Measurements from ENCODE around the gene HIGD1C. TPM values are rescaled to one million over a fixed set of nuclear protein-coding genes. Genes with fewer than 3 reads are reported as not detected.

Gene HIGD1C
- total RNA-seq, 1 experiment from 2014 or later, result not detected

GRCh38 chr12:50914872-50915484, 37.4 kb upstream of the HIGD1C start:
- CTCF ChIA-PET, result interaction anchor here (0.6 kb wide), 1 partner anchor 109 kb away, joined by 5 read pairs; no protein-coding TSS in a partner anchor
- Histone ChIP-seq H3K4me3 (no peak overlapping the region), H3K9me3 (ENCODE audit: insufficient read depth, low read depth) (no peaks in the 10 kb centered on the region; the same call in 1 of the 2 replicates), H3K27me3 (ENCODE audit: insufficient read depth, low read depth) (peaks cover 14% of the 10 kb centered on the region; the same call in 1 of the 2 replicates), H3K79me2 (ENCODE audit: low read depth) (no peaks in the 10 kb centered on the region), H2AFZ (no peak overlapping the region), H3F3A (ENCODE audit: insufficient read depth, low read depth) (no peaks in the 10 kb centered on the region), H3K4me1 (replicated peaks; ENCODE audit: insufficient read depth) (no peaks in the 10 kb centered on the region), H3K9me2 (ENCODE audit: insufficient read depth) (no peaks in the 10 kb centered on the region), H3K4me2 (no peak overlapping the region), H3K36me3 (ENCODE audit: low read depth) (no peaks in the 10 kb centered on the region), H3K27ac (no peak overlapping the region), H4K20me1 (ENCODE audit: insufficient read depth) (no peaks in the 10 kb centered on the region)
- intact Hi-C loops (cut with micrococcal nuclease; ENCODE audit: unreplicated experiment), result no loop called here
- DNase-seq, result no peak
- no peak for TF ChIP-seq CTCF (conservative IDR thresholded peaks at IDR 0.05)
- TF ChIP-seq EZH2 (IDR thresholded peaks at IDR 0.05; ENCODE audit: low read depth), result no peak
- BruUV-seq (replicated peaks), result no TSS peak
- POLR2A ChIA-PET (ENCODE audit: unreplicated experiment), result no interaction called here

- Histone ChIP-seq H3K27ac (no peak overlapping the region), H3K9me3 (ENCODE audit: insufficient read depth, low read depth) (no peaks in the 10 kb centered on the region; the same call in 1 of the 2 replicates), H2AFZ (no peak overlapping the region), H3K4me3 (no peak overlapping the region), H3K4me2 (no peak overlapping the region), H3K79me2 (ENCODE audit: low read depth) (no peaks in the 10 kb centered on the region), H3K36me3 (ENCODE audit: low read depth) (no peaks in the 10 kb centered on the region), H3K27me3 (ENCODE audit: insufficient read depth, low read depth) (peaks cover 1% of the 10 kb centered on the region; the same call in 1 of the 2 replicates), H4K20me1 (ENCODE audit: insufficient read depth) (no peaks in the 10 kb centered on the region), H3F3A (ENCODE audit: insufficient read depth, low read depth) (no peaks in the 10 kb centered on the region), H3K4me1 (replicated peaks; ENCODE audit: insufficient read depth) (no peaks in the 10 kb centered on the region), H3K9me2 (ENCODE audit: insufficient read depth) (no peaks in the 10 kb centered on the region)
- ChIA-PET CTCF (no interaction called here), POLR2A (ENCODE audit: unreplicated experiment) (no interaction called here)
- BruUV-seq (replicated peaks), result no TSS peak
- no peak for DNase-seq
- no peak for TF ChIP-seq EZH2 (IDR thresholded peaks at IDR 0.05; ENCODE audit: low read depth)
- TF ChIP-seq CTCF (conservative IDR thresholded peaks at IDR 0.05), result no peak
- intact Hi-C loops (cut with micrococcal nuclease; ENCODE audit: unreplicated experiment), result no loop called here
These were observed 36.1 kb upstream of the HIGD1C start for GRCh38 chr12:50916292-50916691.

DNA sequence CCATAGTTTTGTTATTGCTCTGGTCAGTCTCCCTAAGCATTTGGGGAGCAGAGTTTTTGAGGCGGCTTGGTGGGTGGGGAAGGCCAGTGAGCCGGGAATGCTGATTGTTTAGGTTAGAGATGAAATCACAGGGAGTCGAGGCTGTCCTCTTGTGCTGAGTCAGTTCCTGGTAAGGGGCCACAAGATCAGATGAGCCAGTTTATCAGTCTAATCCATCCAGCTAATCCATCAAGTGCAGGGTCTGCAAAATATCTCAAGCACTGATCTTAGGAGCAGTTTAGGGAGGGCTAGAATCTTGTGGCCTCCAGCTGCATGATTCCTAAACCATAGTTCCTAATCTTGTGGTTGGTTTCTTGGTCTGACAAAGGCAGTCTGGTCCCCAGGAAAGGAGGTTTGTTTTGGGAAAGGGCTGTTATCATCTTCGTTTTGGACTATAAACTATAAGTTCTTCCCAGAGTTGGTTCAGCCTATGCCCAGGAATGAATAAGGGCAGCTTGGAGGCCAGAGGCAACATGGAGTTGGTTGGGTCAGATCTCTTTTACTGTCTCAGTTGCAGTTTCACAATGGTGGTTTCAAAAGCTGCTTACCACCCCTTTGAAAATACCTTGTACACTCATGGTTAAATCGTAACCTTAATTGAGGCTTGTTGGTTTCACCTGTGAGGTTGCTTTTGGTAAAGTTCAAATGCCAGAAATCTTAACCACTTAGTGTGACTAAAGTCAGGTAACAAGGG, 33.6 kb upstream of the HIGD1C start:
- no peaks in the 10 kb centered on the region for H3K9me2 ChIP-seq (ENCODE audit: insufficient read depth)
- H3K27ac ChIP-seq, result no peak overlapping the region
- ChIA-PET CTCF (no interaction called here), POLR2A (ENCODE audit: unreplicated experiment) (no interaction called here)
- no peaks in the 10 kb centered on the region for H3F3A ChIP-seq (ENCODE audit: insufficient read depth, low read depth)
- TF ChIP-seq CTCF (conservative IDR thresholded peaks at IDR 0.05), result no peak
- no peak for TF ChIP-seq EZH2 (IDR thresholded peaks at IDR 0.05; ENCODE audit: low read depth)
- intact Hi-C loops (cut with micrococcal nuclease; ENCODE audit: unreplicated experiment), result no loop called here
- no peaks in the 10 kb centered on the region for H3K27me3 ChIP-seq (ENCODE audit: insufficient read depth, low read depth)
- H3K36me3 ChIP-seq (ENCODE audit: low read depth), result no peaks in the 10 kb centered on the region
- peaks cover 9% of the 10 kb centered on the region for H3K4me1 ChIP-seq (replicated peaks; ENCODE audit: insufficient read depth)
- no peak overlapping the region for H3K4me3 ChIP-seq
- DNase-seq, result no peak
- no TSS peak for BruUV-seq (replicated peaks)
- no peaks in the 10 kb centered on the region for H3K9me3 ChIP-seq (ENCODE audit: insufficient read depth, low read depth)
- no peak overlapping the region for H3K4me2 ChIP-seq
- H3K79me2 ChIP-seq (ENCODE audit: low read depth), result no peaks in the 10 kb centered on the region
- no peaks in the 10 kb centered on the region for H4K20me1 ChIP-seq (ENCODE audit: insufficient read depth)
- no peak overlapping the region for H2AFZ ChIP-seq
